ENCODE measurements around the gene REEP3.

DNA sequence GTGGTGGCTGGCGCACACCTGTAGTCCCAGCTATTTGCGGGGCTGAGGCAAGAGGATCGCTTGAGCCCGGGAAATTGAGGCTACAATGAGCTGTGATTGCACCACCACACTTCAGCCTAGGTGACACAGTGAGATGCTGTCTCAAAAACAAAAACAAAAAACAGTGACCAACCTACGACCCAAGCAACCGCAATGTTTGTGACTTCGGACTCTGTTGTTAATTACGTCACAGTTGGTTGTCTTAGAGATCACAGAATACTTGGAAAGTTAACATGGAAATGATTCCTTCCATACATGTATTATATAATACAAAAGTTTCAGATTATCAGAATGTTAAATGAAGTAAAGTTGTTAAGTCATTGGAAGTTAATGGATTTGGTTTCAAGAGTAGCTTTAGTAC is 106.2 kb downstream of the REEP3 start:
- TF ChIP-seq, protein P1, sequence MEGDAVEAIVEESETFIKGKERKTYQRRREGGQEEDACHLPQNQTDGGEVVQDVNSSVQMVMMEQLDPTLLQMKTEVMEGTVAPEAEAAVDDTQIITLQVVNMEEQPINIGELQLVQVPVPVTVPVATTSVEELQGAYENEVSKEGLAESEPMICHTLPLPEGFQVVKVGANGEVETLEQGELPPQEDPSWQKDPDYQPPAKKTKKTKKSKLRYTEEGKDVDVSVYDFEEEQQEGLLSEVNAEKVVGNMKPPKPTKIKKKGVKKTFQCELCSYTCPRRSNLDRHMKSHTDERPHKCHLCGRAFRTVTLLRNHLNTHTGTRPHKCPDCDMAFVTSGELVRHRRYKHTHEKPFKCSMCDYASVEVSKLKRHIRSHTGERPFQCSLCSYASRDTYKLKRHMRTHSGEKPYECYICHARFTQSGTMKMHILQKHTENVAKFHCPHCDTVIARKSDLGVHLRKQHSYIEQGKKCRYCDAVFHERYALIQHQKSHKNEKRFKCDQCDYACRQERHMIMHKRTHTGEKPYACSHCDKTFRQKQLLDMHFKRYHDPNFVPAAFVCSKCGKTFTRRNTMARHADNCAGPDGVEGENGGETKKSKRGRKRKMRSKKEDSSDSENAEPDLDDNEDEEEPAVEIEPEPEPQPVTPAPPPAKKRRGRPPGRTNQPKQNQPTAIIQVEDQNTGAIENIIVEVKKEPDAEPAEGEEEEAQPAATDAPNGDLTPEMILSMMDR (IDR thresholded peaks at IDR 0.05) = no peak
- no peak for TF ChIP-seq POLR2A (IDR thresholded peaks at IDR 0.05; ENCODE audit: low read depth)
- TF ChIP-seq EP300 (IDR thresholded peaks at IDR 0.05) = no peak
- no peak for TF ChIP-seq POLR2AphosphoS5 (IDR thresholded peaks at IDR 0.05)

All from esophagus muscularis mucosa (tissue), 4 donors.